Karpas-422 (cell line): ENCODE results near the gene SIGLEC11. TPM values are rescaled to one million over a fixed set of nuclear protein-coding genes. Genes with fewer than 3 reads are reported as not detected.

ENCODE experiments used
- DNase-seq: peaks from one replicate; pipeline ENCODE4 v3.0.0-alpha.2; 2015
- H2AFZ ChIP-seq: fragments of 200-600 bp; sonication (generic); 2 replicates; pipeline ENCODE4 v1.6.1; 2014; ENCODE audit warnings: antibody characterized with exemption, low read length, mixed read lengths
- H3K27ac ChIP-seq: fragments of 200-600 bp; sonication (generic); 2 replicates; pipeline ENCODE4 v1.5.1; 2014; ENCODE audit warnings: mild to moderate bottlenecking, low read length, moderate library complexity
- H3K27me3 ChIP-seq: fragments of 200-600 bp; sonication (generic); 2 replicates; pipeline ENCODE4 v1.6.1; 2014; ENCODE audit warnings: low read length, mixed read lengths
- H3K36me3 ChIP-seq: fragments of 200-600 bp; sonication (generic); 2 replicates; pipeline ENCODE4 v1.6.1; 2014; ENCODE audit warnings: low read length, mixed read lengths; ENCODE audit not compliant: insufficient read depth
- H3K4me1 ChIP-seq: fragments of 200-600 bp; sonication (generic); 2 replicates; pipeline ENCODE4 v1.6.1; 2014; ENCODE audit warnings: mild to moderate bottlenecking, low read length, mixed read lengths
- H3K4me2 ChIP-seq: fragments of 200-600 bp; sonication (generic); 2 replicates; pipeline ENCODE4 v1.6.1; 2014; ENCODE audit warnings: low read length, low read depth, mild to moderate bottlenecking; ENCODE audit not compliant: poor library complexity, severe bottlenecking
- H3K4me3 ChIP-seq: fragments of 200-600 bp; sonication (generic); 2 replicates; pipeline ENCODE4 v1.5.1; 2014; ENCODE audit warnings: mild to moderate bottlenecking, antibody characterized with exemption, low read length, mixed read lengths
- H3K79me2 ChIP-seq: fragments of 200-600 bp; sonication (generic); 2 replicates; pipeline ENCODE4 v1.6.1; 2014; ENCODE audit warnings: mild to moderate bottlenecking, low read length, mixed read lengths
- H3K9ac ChIP-seq: fragments of 200-600 bp; sonication (generic); 2 replicates; pipeline ENCODE4 v1.6.0; 2014; ENCODE audit warnings: low read length
- H3K9me2 ChIP-seq: fragments of 200-600 bp; sonication (generic), shearing (Covaris generic); replicated peaks from 2 replicates; pipeline ENCODE4 v1.6.0; 2014; ENCODE audit warnings: mild to moderate bottlenecking, low read length, moderate library complexity; ENCODE audit not compliant: insufficient read depth
- H3K9me3 ChIP-seq: fragments of 300-700, 200-600 bp; sonication (generic); 2 replicates; pipeline ENCODE4 v1.6.1; 2014; ENCODE audit warnings: low read length, mixed read lengths
- H4K20me1 ChIP-seq: fragments of 200-600 bp; sonication (generic); 2 replicates; pipeline ENCODE4 v1.6.1; 2014; ENCODE audit warnings: mild to moderate bottlenecking, antibody characterized with exemption, low read length, low read depth; ENCODE audit not compliant: insufficient read depth
- total RNA-seq: library from RNA; depleted of rRNA; stranded (reverse); fragments of >200 nt; shearing (Covaris generic); gene quantifications from 2 replicates; pipeline ENCODE4 v1.2.3, GENCODE V29; 2014; ENCODE audit warnings: low replicate concordance

Gene SIGLEC11
- total RNA-seq, 1 experiment from 2014 or later, result not detected

- H3K4me2 ChIP-seq, result no peak overlapping the region
- H3K36me3 ChIP-seq, result peaks cover 46% of the 10 kb centered on the region
- H3K9me2 ChIP-seq, result no peaks in the 10 kb centered on the region
- H2AFZ ChIP-seq, result no peak overlapping the region
- no peak overlapping the region for H3K27ac ChIP-seq
- DNase-seq, result no peak
- H3K4me1 ChIP-seq, result peaks cover 34% of the 10 kb centered on the region
- peaks cover 37% of the 10 kb centered on the region for H4K20me1 ChIP-seq
- H3K9ac ChIP-seq, result no peak overlapping the region
- no peak overlapping the region for H3K4me3 ChIP-seq
- peaks cover 41% of the 10 kb centered on the region for H3K79me2 ChIP-seq
- H3K27me3 ChIP-seq, result no peaks in the 10 kb centered on the region
- H3K9me3 ChIP-seq, result no peaks in the 10 kb centered on the region
Measured at GRCh38 chr19:49932041-49932451, 28.9 kb downstream of the SIGLEC11 start.

- no peak for DNase-seq
- Histone ChIP-seq H3K79me2 (peaks cover 47% of the 10 kb centered on the region), H3K27me3 (no peaks in the 10 kb centered on the region), H3K9me3 (no peaks in the 10 kb centered on the region), H3K4me3 (peak overlapping the region; percentile 75; the same call in 1 of the 2 replicates), H4K20me1 (peaks cover 37% of the 10 kb centered on the region), H3K9ac (no peak overlapping the region), H3K36me3 (peaks cover 52% of the 10 kb centered on the region), H3K4me2 (peak overlapping the region; percentile 80), H3K9me2 (no peaks in the 10 kb centered on the region), H3K27ac (peak overlapping the region; percentile 94), H2AFZ (no peak overlapping the region), H3K4me1 (peaks cover 39% of the 10 kb centered on the region)
Measured at GRCh38 chr19:49931293-49932040, 29.5 kb downstream of the SIGLEC11 start.

DNA sequence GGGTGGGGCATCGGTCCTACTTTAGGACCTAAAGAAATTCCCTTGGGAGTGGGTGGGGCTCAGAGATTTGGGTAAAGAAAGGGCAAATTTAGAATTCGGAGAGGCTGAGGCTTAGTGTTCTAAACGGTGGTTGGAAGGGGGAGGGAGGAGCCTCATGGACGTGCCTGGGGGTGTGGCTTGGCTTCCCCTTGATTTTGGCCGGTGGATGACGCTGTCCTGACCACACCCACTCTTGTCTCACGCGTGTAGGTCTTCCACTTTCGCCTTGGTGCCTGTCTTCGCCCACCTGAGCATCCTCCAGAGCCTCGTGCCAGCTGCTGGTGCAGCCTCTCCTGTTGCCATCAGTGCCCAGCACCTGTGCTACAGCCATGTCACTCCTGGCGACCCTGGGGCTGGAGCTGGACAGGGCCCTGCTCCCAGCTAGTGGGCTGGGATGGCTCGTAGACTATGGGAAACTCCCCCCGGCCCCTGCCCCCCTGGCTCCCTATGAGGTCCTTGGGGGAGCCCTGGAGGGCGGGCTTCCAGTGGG is 30.4 kb downstream of the SIGLEC11 start:
- Histone ChIP-seq H3K4me1 (peaks cover 42% of the 10 kb centered on the region), H3K27me3 (no peaks in the 10 kb centered on the region), H4K20me1 (peaks cover 37% of the 10 kb centered on the region), H2AFZ (no peak overlapping the region), H3K4me3 (peak overlapping the region; percentile 75), H3K9me2 (no peaks in the 10 kb centered on the region), H3K27ac (peak overlapping the region; percentile 94), H3K9me3 (no peaks in the 10 kb centered on the region), H3K4me2 (peak overlapping the region; percentile 80), H3K9ac (peak overlapping the region; percentile 99), H3K36me3 (peaks cover 55% of the 10 kb centered on the region), H3K79me2 (peaks cover 54% of the 10 kb centered on the region)
- peak; percentile 92 for DNase-seq

GRCh38 chr19:49929611-49930482 is 31.1 kb downstream of the SIGLEC11 start:
- peak overlapping the region; percentile 94 for H3K27ac ChIP-seq
- H3K4me2 ChIP-seq, result peak overlapping the region; percentile 80
- no peaks in the 10 kb centered on the region for H3K27me3 ChIP-seq
- DNase-seq, result peak; percentile 99
- H3K36me3 ChIP-seq, result peaks cover 58% of the 10 kb centered on the region
- H3K79me2 ChIP-seq, result peaks cover 61% of the 10 kb centered on the region
- peaks cover 49% of the 10 kb centered on the region for H3K4me1 ChIP-seq
- peak overlapping the region; percentile 70; the same call in 1 of the 2 replicates for H2AFZ ChIP-seq
- peak overlapping the region; percentile 75 for H3K4me3 ChIP-seq
- H3K9me3 ChIP-seq, result no peaks in the 10 kb centered on the region
- H3K9me2 ChIP-seq, result no peaks in the 10 kb centered on the region
- H4K20me1 ChIP-seq, result peaks cover 37% of the 10 kb centered on the region
- H3K9ac ChIP-seq, result peak overlapping the region; percentile 99

DNA sequence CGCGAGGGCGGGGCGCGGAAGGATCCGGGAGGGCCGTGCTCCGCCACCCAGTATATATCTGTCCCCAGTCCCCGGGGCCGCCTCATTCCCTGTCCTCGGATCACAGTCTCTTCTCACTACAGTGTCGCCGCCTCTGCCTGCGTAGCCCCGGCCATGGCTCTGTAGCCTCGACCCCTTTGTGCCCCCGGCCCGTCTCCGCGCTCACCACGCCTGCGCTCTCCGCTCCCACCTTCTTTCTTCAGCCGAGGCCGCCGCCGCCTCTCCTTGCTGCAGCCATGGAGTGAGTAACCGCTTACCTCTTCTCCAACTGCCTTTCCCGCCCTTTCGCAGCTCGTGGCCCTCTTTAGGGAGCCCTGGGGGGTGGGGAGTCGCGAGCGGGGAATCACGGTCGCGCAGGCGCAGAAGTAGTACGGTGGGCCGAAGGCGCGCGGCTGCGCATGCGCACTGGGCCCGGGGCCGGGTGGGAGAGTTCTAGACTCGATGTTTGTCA is 31.8 kb downstream of the SIGLEC11 start, which contains the start of the genes ATF5 and NUP62:
ATF5 (plus strand) TSS at position 85 of the 490 bp plus-strand sequence. CDS start 1,646 bp downstream, outside the sequence.
NUP62 (minus strand) TSS at position 384 of the 490 bp plus-strand sequence. CDS start 19,697 bp downstream, outside the sequence.
- Histone ChIP-seq H3K9me2 (no peaks in the 10 kb centered on the region), H3K9me3 (no peaks in the 10 kb centered on the region), H3K27ac (peak within 1 kb of the TSS; percentile 94), H3K9ac (peak within 1 kb of the TSS; percentile 99), H2AFZ (peak within 1 kb of the TSS; percentile 70; the same call in 1 of the 2 replicates), H3K4me3 (peak within 1 kb of the TSS; percentile 75), H3K36me3 (peaks cover 58% of the 10 kb centered on the region), H4K20me1 (peaks cover 37% of the 10 kb centered on the region), H3K4me1 (peaks cover 56% of the 10 kb centered on the region), H3K27me3 (no peaks in the 10 kb centered on the region), H3K4me2 (peak within 1 kb of the TSS; percentile 80), H3K79me2 (peaks cover 68% of the 10 kb centered on the region)
- peak; percentile 97 for DNase-seq

GRCh38 chr19:49927526-49928264 is 33.3 kb downstream of the SIGLEC11 start:
- Histone ChIP-seq H3K36me3 (peaks cover 52% of the 10 kb centered on the region), H3K79me2 (peaks cover 82% of the 10 kb centered on the region), H3K27ac (peak overlapping the region; percentile 94; the same call in 1 of the 2 replicates)

DNA sequence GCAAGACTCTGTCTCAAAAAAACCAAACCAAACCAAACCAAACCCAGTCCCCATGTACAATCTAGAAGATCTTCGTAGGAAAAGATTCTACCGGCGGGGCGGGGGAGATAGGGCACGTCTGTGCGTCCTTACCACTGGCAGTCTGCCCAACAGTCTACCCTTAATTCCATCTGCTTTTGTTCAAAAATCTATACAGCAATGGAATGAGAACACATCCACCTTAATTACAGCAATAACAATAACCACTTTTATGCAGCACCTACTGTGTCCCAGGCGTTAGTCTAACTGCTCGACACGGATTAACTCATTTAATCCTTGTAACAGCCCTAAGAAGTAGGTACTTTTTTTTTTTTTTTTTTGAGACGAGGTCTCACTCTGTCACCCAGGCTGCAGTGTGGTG is 34.5 kb downstream of the SIGLEC11 start:
- no peak overlapping the region for H3K27ac ChIP-seq
- H3K36me3 ChIP-seq, result peaks cover 44% of the 10 kb centered on the region
- no peaks in the 10 kb centered on the region for H3K27me3 ChIP-seq
- H3K9ac ChIP-seq, result no peak overlapping the region
- no peak overlapping the region for H3K4me2 ChIP-seq
- H3K4me1 ChIP-seq, result peaks cover 74% of the 10 kb centered on the region
- no peaks in the 10 kb centered on the region for H3K9me2 ChIP-seq
- no peak overlapping the region for H2AFZ ChIP-seq
- no peak overlapping the region for H3K4me3 ChIP-seq
- H4K20me1 ChIP-seq, result peaks cover 15% of the 10 kb centered on the region
- H3K9me3 ChIP-seq, result no peaks in the 10 kb centered on the region
- DNase-seq, result no peak
- peaks cover 94% of the 10 kb centered on the region for H3K79me2 ChIP-seq

More at GRCh38 chr19:49927526-49928264, 33.3 kb downstream of the SIGLEC11 start:
- peak overlapping the region; percentile 80 for H3K4me2 ChIP-seq
- H3K4me1 ChIP-seq, result peaks cover 71% of the 10 kb centered on the region
- no peak overlapping the region for H2AFZ ChIP-seq
- no peaks in the 10 kb centered on the region for H3K27me3 ChIP-seq
- H3K9me2 ChIP-seq, result no peaks in the 10 kb centered on the region
- peak overlapping the region; percentile 75 for H3K4me3 ChIP-seq
- peaks cover 24% of the 10 kb centered on the region for H4K20me1 ChIP-seq
- DNase-seq, result no peak
- H3K9me3 ChIP-seq, result no peaks in the 10 kb centered on the region
- H3K9ac ChIP-seq, result peak overlapping the region; percentile 99
